ENCODE data around the gene ASS1.

The ASS1 gene

GRCh38 chr9:130477564-130477963 lies 32.8 kb downstream of the ASS1 start:
- DNase-seq, result no peak

GRCh38 chr9:130478152-130478551 lies 33.4 kb downstream of the ASS1 start:
- no peak for DNase-seq

- DNase-seq, result peak; percentile 45
Observed at GRCh38 chr9:130478736-130479575, 34.2 kb downstream of the ASS1 start.

DNA sequence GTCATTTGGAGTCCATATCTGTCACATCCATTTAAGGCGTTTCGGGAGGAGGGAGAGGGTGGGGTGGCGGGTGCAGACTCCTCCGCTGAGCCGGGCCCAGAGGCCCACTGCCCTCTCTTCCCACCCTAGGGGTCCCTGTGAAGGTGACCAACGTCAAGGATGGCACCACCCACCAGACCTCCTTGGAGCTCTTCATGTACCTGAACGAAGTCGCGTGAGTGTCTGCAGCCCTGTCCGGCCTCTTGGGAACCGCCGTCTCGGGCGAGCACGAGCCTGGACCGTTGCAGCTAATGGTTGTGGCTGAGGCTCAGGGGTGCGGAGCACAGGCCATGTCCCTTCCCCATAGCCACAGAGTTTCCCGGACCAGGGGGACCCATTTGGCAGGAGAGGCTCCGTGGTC lies 34.8 kb downstream of the ASS1 start:
- DNase-seq, result no peak

DNA sequence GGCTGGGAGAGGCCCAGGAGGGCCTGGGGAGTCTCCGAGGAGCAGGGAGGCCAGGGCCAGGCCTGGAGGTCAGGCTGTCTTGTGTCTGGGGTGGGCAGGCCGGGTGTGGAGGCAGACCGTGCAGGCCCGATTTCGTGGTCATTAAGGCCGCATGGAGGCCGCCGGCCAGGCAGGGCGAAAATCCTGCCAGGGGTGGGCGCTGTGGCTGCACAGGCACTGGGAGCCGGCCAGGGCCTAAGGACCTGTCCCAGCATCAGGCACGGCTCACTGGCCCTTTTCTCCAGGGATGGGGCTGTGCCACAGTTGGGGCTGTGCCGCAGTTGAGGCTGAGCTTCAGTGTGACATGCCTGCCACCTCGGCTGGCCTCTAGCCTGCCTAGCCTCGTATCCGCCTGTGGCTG lies 35.9 kb downstream of the ASS1 start:
- no peak for DNase-seq

DNA sequence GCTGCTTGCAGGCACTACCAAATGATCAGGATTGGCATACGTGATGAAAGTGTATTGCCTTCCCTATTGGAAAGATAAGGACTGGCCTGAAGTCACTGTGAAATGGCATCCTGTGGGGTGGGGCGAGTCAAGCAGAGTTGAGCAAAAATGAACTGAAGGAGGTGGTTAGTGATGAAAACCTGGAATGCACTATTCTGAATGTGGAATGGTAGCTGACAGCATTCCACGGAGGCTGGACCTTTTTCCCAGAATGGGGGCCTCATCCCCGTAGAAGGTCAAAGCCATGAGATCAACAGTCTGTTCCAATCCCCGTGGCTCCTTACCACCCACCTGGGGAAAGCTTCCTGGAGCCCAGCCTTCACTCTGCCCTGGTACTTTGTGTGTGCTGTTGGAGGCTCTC lies 37.7 kb downstream of the ASS1 start:
- no peak for DNase-seq

DNA sequence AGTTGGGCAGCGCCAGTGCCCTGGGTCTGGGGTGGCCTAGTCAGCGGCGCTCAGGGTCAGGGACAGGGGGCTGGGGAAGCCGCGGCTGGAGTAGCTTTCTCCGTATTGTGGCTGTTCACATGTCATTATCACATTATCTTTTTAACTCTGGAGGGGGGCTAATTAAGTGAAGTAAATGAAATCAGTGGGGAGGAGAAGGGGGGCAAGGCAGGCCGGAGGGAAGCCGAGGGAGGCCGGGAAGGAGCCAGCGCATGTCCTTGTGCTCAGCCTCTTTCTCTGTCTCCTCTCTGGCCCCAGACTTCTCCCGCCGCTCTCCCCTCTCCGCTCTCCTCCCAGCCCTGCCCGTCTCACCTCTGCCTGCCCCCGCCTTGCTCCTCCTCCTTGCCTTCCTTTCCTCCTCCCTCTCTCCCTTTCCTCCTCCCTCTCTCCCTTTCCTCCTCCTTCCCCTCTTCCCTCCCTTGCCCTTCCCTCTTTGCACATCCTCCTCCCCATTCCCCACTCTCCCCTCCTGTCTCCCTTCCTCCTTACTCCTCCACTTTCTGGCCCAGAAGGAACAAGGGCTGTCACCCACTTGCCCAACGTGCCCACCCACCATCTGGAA lies 38.7 kb downstream of the ASS1 start:
- DNase-seq, result no peak

GRCh38 chr9:130484362-130485072 lies 39.8 kb downstream of the ASS1 start:
- DNase-seq, result no peak

DNA sequence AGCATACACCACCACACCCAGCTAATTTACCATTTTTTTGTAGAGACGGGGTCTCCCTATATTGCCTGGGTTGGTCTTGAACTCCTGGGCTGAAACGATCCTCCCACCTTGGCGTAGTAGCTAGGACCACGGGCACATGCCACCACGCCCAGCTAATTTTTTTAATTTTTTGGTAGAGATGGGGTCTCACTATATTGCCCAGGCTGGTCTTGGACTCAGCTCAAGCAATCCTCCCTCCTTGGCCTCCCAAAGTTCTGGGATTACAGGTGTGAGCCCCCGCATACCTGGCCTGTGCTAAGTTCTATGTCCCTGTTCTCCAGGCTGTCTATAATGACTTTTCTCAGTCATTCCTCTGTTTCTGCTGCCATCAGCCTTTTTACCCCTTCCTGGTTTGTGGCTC lies 41.3 kb downstream of the ASS1 start:
- DNase-seq, result no peak

- no peak for DNase-seq
Observed at GRCh38 chr9:130487500-130487899, 42.7 kb downstream of the ASS1 start.

GRCh38 chr9:130488621-130489330 lies 44.0 kb downstream of the ASS1 start:
- no peak for DNase-seq

GRCh38 chr9:130490981-130491380 lies 46.2 kb downstream of the ASS1 start:
- no peak for DNase-seq

- no peak for DNase-seq
Observed at GRCh38 chr9:130491830-130492482, 47.2 kb downstream of the ASS1 start.

GRCh38 chr9:130493021-130493420 lies 48.3 kb downstream of the ASS1 start:
- DNase-seq, result no peak

DNA sequence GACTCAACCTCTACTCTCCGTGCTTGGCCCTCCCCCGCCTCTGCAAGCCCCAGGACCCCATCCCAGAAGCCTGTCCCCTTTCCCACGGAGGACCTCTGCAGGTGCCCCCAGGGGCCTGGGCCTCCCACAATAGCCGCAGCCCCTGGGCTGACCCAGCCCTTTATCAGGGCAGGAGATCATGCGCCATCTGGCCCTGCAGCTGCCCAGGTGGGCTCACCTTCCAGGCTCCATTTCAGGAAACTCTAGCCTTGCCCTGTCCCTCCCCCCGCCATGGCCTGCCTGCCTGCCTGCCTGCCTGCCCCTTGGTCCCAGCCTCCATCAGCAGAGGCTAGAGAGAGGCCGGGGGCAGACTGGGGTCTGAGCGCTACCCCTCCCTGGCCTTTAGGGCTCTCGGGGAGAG lies 48.7 kb downstream of the ASS1 start:
- DNase-seq, result no peak

- no peak for DNase-seq
Observed at GRCh38 chr9:130495067-130495466, 50.3 kb downstream of the ASS1 start.

DNA sequence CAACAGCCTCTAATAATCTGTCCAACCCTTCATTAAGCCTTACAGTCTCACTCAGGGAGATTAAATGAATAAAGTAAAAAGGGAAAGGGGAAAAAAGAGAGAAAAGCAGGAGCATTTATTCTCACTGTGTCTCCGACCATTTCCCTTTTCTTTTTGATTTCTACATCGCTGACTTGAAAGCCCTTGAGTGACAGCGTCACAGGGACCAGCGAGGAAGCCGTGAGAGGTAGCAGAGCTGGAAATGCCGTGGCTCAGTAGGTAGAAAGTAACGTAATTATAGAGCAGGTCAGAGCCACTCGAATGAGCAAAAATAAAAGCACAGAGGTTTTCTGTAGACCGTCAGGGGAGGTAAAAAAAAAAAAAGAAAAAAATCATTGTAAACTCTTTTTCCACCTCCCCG lies 52.4 kb downstream of the ASS1 start:
- no peak for DNase-seq

DNA sequence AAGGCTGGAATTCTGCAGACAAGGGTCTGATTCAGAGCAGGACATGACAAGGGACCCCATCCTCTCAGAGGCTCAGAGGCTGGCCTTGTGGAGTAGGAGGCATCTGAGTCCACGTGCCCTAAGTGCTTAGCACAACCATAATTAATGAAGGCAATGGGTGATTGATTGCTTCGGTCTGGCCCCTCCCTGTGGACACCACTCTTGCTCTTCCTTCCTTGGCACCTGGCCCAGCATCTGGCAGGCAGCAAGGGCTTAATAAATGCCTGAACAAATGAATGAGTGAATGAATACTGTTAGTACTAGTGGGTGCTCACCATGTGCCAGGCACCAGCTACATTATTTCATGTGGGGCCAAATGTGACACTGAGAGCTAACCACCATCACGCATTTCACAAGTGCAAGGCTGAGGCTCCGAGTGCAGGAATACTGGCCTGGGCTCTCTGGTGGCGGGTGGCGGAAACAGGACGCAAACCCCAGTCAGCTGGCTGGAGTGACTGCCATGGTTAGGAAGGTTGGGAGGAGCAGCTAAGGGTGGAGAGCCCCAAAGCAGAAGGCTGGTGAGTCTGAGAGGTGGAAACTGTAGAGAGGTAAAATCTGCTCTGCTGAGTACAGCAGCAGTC lies 53.6 kb downstream of the ASS1 start:
- DNase-seq, result no peak

DNA sequence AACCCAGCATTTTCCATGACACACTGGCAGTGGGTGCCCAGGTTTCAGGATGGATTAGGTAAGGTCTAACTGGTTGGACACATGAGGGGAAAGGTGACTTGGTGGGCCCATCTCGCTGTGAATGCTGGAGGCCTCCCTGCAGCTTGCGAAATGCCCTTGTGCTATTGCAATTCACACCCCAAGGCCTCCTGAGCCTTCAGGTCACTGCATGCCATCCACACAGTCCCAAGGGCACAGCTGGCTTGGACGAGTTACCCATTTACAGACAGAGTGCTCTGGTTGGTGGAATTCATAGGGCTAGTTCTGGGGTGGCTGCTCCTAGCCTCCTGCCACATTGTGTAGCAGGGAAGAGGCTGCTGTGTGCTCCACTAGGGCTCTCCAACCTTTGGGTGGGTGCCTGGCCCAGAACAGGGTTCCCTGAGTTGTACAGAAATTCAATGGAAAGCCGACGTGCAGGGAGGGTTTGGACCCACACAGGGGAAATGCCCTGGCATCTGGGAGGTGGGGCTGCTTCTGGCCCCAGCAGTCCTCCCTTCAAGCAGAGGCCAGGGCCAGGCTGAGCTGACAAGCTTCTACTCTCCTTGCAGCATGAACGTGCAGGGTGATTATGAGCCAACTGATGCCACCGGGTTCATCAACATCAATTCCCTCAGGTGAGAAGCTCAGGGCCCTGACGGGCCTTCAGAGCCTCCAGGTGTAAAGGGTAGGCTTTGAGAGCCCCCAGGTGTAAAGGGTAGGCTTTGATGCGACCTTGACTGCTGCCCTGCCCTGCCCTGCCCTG lies 54.3 kb downstream of the ASS1 start:
- no peak for DNase-seq

DNA sequence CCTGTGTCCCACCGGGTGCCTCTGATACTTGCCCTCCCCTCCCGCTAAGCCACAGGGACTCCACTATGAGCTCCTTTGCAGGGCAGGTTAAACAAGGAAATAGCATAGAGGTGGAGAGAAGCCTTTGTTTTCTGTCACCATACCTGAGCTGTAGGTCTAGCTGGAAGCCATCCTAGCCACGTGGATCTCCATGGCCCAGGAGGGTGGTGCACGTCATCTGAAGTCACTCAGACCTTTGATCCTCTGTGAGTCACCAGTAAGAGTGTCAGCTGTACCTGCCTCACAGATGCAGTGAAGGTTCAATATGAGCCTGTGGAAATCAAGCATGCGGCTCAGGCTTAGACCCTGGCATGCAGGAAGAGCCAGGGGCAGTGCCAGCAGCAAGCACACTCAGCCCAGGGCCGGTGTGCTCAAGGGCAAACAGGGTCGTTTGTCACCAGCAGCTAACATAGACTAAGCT lies 55.1 kb downstream of the ASS1 start:
- no peak for DNase-seq
